Stimulated activated CD8-positive, alpha-beta memory T cell treated with anti-CD3 and anti-CD28 coated beads, Interleukin-4, amount 100 ng/mL, for 4 hours (primary cell): ENCODE measurements around the gene IL17C.

Source experiments
- DNase-seq, 2 donors: peaks; one replicate each; pipeline ENCODE4 v3.0.0-alpha.2; 2020; ENCODE audit warnings: low read depth in 2 of 2, low spot score in 1 of 2

The IL17C gene

DNA sequence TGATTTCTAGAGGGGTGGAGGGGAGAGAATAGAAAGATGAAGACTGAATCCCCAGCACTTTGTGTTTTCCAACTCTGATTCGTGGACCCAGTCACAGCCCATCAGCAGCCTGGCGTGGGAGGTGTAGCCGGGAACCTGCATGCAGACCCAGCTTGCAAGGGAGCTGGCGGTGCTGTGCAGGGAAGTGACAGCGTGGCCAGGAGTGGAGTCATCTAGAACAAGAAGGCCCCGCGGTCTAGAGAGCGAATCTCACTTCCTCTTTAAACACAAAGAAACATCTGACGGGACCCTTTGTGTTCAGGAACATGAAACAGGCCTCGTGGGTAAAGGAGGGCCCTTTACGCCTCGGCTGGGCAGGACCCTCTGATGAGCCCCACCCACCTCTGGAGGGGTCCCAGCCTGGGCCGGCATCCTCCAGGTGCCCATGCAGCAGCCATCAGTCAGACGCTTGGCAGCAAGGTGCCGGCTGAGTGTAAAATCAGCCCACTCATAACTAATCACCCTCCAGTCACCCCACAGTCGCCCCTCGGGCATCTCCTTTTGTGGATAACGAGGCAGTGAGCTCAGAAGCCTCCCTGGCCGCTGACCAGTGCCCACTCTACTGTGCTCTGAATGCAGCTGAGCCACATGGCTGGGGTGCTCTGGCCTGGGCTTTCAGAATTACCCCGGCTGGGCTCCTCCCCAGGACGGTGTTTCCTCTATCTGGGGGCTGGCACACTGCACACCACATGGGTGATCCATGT lies 43.5 kb downstream of the IL17C start:
- DNase-seq = no peak

DNA sequence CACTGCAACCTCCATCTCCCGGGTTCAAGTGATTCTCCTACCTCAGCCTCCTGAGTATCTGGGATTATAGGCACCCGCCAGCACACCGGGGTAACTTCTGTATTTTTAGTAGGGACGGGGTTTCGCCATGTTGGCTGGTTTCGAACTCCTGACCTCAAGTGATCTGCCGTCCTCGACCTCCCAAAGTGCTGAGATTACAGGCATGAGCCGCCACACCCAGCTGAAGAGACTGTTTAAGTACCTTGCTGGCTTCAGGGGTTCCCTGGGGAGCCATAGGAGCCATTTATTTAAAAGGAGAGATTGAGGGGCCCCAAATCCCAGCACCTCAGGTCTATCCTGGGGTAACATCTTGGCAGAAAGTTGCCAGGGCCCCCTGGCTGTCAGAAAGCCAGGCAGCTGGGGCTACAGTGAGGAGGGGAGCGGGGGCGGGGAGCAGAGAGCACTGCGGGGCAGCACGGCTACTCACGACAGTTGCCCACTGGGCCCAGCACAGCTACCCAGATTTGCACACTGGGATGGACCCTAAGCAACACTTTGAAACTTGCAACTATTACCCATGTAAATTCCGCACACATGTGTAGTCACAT lies 46.3 kb downstream of the IL17C start:
- no peak for DNase-seq

DNA sequence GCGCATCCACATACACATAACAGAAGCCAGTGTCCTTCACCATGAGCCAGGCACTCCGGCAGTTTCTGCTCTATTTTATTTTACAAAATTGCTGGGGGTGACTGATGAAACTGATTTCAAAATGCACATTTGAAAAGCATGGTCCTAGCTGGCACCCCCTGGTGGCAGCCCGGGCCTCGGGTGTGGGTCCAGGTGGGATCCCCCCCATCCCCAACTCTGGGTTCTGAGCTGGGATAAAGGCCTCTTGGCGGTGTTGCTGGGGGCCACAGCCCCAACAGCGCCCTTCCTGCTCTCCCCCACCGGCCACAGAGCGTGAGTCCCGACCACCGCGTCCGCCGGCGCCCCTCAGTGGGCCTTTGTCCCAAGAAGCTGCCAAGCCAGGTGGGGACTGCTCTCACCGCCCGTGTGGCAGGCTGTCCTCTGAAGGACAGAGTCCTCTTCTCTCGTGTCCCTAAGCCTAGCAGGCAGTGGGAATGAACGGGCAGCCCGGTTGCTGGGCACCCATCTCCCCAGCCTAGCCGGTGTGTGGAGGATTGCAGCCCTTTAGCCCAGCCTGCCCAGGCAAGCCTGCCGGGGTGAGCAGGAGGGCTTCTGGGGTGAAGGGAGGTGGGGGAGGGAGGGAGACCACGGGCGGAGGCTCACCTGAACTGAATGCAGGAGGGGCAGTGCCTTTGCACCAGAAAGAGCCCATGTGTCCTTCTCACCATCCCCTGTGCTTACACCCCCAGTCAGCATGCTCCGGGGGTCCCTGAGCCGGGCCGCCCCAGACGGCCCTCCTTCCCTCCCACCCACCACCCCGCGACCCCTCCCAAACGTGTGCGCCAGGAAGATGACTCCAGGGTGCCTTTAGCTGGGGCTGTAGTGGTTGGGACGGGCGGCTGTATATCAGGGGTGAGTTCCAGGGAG lies 47.0 kb downstream of the IL17C start:
- DNase-seq = no peak

DNA sequence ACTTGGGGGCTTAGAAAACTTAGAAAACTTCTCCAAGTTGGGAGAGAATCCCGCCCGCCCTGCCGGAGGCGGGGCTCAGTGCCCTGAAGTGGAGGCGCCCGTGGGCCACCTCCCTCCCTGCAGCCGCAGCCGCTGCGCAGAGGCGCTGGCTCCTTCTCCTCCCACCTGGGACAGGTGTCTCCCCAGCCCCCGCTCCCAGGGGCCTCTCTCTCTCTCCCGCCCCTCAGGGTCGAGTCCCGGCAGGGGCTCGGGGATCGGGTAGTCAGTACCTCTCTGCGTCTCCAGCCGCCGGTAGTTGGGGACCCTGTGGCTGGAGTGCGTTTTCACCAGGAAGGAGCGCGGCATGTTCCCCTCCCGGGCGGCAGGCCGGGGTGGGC lies 47.7 kb downstream of the IL17C start:
- DNase-seq = no peak

DNA sequence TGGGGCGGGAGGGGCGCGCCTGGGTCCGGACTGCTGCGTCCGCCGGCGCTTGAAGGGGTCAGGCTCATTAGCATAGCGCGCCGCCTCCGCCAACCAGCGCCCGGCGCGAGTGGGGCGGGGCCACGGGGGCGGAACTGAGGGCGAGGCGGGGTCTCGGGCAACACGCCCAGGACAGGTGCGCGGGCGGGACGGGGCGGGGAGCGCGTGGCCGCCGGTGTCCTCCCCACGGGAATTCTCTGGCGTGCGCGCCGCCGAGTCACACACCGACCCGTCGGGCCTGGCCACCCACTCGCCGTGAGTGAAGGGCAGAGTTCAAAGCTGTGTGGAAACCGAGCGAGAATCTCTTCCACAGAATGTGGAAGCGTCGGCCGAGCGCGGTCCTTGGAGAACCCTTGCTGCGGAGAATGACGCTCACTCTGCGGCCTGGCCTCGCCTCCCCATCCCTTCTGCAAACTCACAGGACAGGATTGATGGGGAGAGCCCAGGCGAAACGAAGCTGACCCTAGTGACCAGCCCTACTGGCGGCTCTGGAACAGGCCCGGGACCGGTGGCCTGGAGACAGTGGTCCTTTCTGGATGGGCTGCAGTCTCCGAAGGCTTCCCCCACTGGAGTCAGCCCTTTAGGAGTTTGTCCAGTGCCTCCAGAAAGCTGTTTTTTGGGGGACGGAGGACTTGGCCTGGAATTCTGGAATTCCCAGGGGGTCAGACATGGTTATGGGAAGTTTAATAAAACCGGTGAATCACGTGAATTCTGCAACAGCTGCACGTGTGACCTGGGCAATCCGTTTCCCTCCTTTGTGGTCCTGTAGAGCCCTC lies 48.3 kb downstream of the IL17C start, which contains the start of gene SNAI3:
Gene SNAI3, minus strand, starts transcription at position 69 of the 815 bp plus-strand sequence. CDS start 101 bp downstream, outside the sequence.
- DNase-seq = peak in 1 of 2 donors; percentile 73

DNA sequence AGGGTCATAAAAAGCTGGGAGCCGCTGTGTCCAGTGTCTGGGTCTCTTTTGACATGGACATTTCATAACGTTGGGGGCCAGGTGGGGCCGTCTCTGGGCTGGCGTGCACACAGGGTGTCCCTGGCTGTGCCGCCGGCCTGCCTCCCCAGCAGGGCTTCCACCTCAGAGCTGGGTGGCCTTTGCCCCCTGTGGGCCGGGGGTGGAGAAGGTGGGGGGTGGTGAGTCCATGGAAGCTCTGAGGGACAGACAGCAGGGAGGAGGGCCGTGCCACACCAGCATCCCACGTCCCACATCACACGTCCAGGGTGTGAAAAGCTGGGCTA lies 48.8 kb downstream of the IL17C start:
- no peak for DNase-seq

DNA sequence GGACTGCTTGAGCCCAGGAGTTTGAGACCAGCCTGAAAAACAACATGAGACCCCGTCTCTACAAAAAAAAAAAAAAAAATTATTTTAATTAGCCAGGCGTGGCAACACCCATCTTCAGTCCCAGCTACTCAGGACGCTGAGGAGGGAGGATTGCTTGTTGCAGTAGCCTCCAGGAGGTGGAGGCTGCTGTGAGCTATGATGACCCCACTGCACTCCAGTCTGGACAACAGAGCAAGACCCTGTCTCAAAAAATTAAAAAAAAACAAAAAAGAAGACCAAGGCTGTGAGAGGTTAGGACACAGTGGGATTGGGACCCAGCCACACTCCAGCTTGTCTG lies 49.3 kb downstream of the IL17C start:
- no peak for DNase-seq

DNA sequence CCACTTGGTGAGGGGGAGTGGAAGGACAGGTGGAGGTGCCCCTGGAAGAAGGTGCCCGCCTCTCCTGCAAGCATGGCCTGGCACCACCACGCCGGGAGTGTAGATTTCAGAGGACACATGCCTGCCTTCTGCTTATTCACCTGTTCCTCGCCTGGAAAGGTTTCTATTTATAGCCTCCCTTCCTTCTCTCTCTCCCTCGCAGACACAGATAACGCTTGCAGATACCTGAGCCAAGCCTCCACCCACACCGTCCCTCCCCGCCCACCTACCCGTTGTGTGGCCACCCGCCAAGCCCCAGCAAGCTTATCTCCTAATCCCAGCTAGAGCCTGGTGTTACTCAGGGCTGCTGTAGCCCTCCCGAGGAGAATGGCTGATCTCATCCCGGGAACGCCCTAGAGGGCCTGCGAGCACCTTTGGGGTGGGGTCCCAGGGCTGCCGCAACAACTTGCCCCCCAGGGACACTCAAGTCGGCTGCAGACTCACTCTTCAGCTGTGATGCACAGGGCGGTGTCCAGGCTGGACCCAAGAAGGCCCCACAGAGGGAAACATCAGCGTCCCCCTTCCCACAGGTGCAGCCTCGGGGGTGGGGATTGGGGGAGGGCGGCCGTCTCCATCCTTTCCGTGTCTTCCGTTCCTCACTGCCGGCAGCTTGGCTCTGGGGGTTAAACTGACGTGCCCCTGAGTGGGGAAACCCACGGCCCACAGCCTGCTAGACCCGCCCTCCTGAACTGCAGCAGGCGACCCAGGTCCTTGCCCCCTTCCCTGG lies 49.8 kb downstream of the IL17C start:
- no peak for DNase-seq
